Parietal lobe (tissue), 1 donor: ENCODE data around the gene MRPL14. TPM values are rescaled to one million over a fixed set of nuclear protein-coding genes. Genes with fewer than 3 reads are reported as not detected.

Source experiments
- total RNA-seq: library from RNA; depleted of rRNA; stranded (reverse); fragments of >200 nt; gene quantifications from one replicate; pipeline ENCODE4 v1.2.3, GENCODE V29; 2014

MRPL14 gene
- 30.7 TPM for total RNA-seq

DNA sequence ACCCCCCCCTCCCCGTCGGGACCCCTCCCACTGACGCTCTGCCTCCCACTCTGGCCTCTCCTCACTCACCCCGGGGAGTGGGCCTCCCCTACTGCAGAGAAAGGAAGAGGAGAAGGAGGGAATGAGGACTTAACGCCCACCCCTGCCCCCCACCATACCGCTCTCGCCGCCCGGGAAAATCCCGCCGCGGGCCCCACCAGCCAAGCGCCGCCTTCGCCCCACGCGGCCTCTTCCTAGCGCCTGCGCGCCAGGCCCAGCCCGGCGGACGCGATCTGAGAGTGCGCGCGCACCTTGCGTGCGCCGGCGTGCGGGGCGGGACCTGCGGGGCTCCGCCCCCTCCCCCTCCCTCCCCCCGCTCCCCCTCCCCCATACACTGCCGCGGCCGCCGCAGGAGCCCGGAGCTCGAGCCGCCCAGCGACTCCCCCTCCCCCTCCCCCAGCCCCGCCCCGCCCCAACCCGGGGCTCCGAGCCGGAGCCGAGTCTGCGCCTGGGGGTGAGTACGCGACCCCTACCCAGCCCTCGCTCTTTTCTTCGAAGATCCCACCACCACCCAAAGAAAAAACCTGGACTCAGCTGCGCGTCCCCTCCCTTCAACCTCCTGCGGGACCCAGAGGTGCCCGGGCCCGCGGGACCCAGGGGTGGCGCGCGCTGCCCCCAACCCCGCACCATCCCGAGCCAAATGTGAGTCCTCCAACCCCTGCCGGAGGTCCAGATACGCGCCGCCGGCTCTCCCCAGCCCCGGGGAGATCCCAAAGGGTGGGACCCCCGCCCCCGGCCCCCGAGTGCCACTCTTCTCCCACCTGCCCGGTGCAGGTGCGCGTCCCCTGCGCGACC lies at the start of gene MRPL14, which contains the start of gene TMEM63B:
MRPL14 (minus strand) TSS at position 267 of the 834 bp plus-strand sequence. CDS start 10,841 bp downstream, outside the sequence.
TMEM63B (plus strand) TSS at position 369 of the 834 bp plus-strand sequence. CDS start 7,031 bp downstream, outside the sequence.

DNA sequence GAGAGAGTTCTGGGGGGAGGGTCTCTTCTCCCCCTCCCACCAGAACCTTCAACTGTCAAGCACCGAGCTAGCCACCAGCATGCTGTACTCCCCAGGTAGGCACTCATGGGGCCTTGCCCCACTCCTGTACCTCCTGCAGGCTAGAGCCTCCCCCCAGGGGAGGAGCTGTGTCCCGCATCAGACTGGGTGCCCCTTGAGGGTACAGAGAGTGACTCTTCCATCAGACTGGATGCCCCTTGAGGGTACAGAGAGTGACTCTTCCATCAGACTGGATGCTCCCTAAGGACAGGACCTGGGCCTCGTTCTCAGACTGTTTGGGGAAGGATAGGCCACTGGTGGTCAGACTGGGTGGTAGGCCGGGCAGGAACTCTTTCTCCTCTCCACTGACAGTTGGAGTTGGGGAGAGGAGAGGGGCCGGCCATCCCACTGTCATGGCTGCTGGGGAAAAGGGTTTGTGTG lies 31.5 kb upstream of the MRPL14 start, which contains the start of gene CAPN11:
CAPN11 (plus strand) TSS at position 51 of the 459 bp plus-strand sequence; CDS start at position 80, 29 bp downstream.

Other genes with a start within 250 kb of the MRPL14 start
- gene TMEM63B, start 102 bp upstream of the MRPL14 start, total RNA-seq: 47.6 TPM
- gene CAPN11, start 31.4 kb upstream of the MRPL14 start, total RNA-seq: not detected
- not detected for gene MYMX, start 89.5 kb upstream of the MRPL14 start, total RNA-seq
- gene SLC29A1, start 96.1 kb upstream of the MRPL14 start, total RNA-seq: 10.0 TPM
- gene HSP90AB1, start 119.6 kb upstream of the MRPL14 start, total RNA-seq: 428 TPM
- 31.0 TPM for gene SLC35B2, start 130.1 kb upstream of the MRPL14 start, total RNA-seq
- 7.8 TPM for gene NFKBIE, start 138.1 kb upstream of the MRPL14 start, total RNA-seq
- 63.2 TPM for gene TMEM151B, start 143.0 kb upstream of the MRPL14 start, total RNA-seq
- 20.0 TPM for gene AARS2, start 185.9 kb upstream of the MRPL14 start, total RNA-seq
- gene SPATS1, start 215.2 kb upstream of the MRPL14 start, total RNA-seq: not detected